Fibroblast of lung (primary cell): ENCODE data around the gene STX7.

Experiments
- CTCF ChIP-seq, 2 donors: IDR thresholded peaks in 1 of 2; conservative IDR thresholded peaks in 1 of 2; 1 replicate in 1 of 2; 2 replicates in 1 of 2; pipeline ENCODE4 v1.5.1; 2011 to 2012; ENCODE audit warnings: low read length in 2 of 2, control low read depth in 1 of 2, inconsistent platforms in 1 of 2, low read depth in 1 of 2, mild to moderate bottlenecking in 1 of 2
- EZH2 ChIP-seq: IDR thresholded peaks from 2 replicates; pipeline ENCODE4 v1.5.1; 2012; ENCODE audit warnings: low read length, control low read depth, mild to moderate bottlenecking; ENCODE audit errors: missing control alignments

GRCh38 chr6:132491881-132492280 lies 21.0 kb downstream of the STX7 start:
- TF ChIP-seq CTCF (conservative IDR thresholded peaks at IDR 0.05 in 1 of 2, IDR thresholded peaks at IDR 0.05 in 1 of 2; ENCODE audit: low read depth in 1 of 2, low read length in 2 of 2) (no peak), EZH2 (no peak)
